GM12878 (cell line): ENCODE data around the gene ANK3. TPM values are rescaled to one million over a fixed set of nuclear protein-coding genes. Genes with fewer than 3 reads are reported as not detected.

Experiments used
- ATAC-seq: fragments of 200-7000 bp; cut with Tn5 transposase; 3 replicates; pipeline ENCODE4 v1.9.1; 2020; ENCODE audit warnings: mild to moderate bottlenecking, moderate library complexity
- BruUV-seq: library from RNA; stranded (reverse); fragments of 400-500 nt; replicated peaks from 2 replicates; lab custom pipeline; 2021; lab: Mats Ljungman, UMichigan
- CTCF ChIA-PET: fragments of 300-600 bp; sonication (Branson Sonifier 250); formaldehyde crosslinking; extraction: SDS; loops from one replicate; lab custom pipeline; 2021; ENCODE audit warnings: inconsistent platforms; lab: Yijun Ruan, JAX
- POLR2A ChIA-PET: fragments of 350-600 bp; formaldehyde crosslinking; extraction: SDS; loops from one replicate; lab custom pipeline; 2021; ENCODE audit warnings: inconsistent platforms; lab: Charles Lee
- RAD21 ChIA-PET: fragments of 300-600 bp; sonication (Branson Sonifier 250); formaldehyde crosslinking; loops from one replicate; lab custom pipeline; 2023; ENCODE audit warnings: antibody characterized with exemption; ENCODE audit not compliant: unreplicated experiment; lab: Charles Lee
- SMC1A ChIA-PET: fragments of 300-600 bp; sonication (Branson Sonifier 250); formaldehyde crosslinking; loops from one replicate; lab custom pipeline; 2023; ENCODE audit not compliant: unreplicated experiment, uncharacterized antibody; lab: Charles Lee
- DNase-seq: peaks from one replicate; pipeline ENCODE4 v3.0.0-alpha.2; 2011; ENCODE audit warnings: low read depth, low spot score
- FAIRE-seq: peaks from 3 replicates; lab custom pipeline; 2011; peaks lifted over from hg19 to GRCh38; lab: Jason Lieb, UNC
- H2AFZ ChIP-seq: 2 replicates; pipeline ENCODE4 v1.6.0; 2011; ENCODE audit warnings: low read depth, low read length, control low read depth; ENCODE audit not compliant: control insufficient read depth
- H3K27ac ChIP-seq: 2 replicates; pipeline ENCODE4 v1.5.1; 2011; ENCODE audit warnings: control low read depth; ENCODE audit not compliant: control insufficient read depth, insufficient read depth
- H3K27me3 ChIP-seq, 2 experiments: replicated peaks in 1 of 2; 2 replicates each; pipeline versions ENCODE4 v1.6.0 to v1.6.1; 2011; ENCODE audit warnings: low read length in 1 of 2; ENCODE audit not compliant: control insufficient read depth in 2 of 2, insufficient read depth in 2 of 2
- H3K36me3 ChIP-seq, 2 experiments: 2 replicates each; pipeline ENCODE4 v1.5.1; 2011; ENCODE audit warnings: low read length in 1 of 2; ENCODE audit not compliant: control insufficient read depth in 2 of 2, insufficient read depth in 2 of 2
- H3K4me1 ChIP-seq: 2 replicates; pipeline ENCODE4 v1.6.1; 2011; ENCODE audit warnings: mild to moderate bottlenecking, low read length, moderate library complexity, mixed read lengths; ENCODE audit not compliant: control insufficient read depth, insufficient read depth
- H3K4me2 ChIP-seq: 2 replicates; pipeline ENCODE4 v1.6.0; 2011; ENCODE audit warnings: control low read depth; ENCODE audit not compliant: control insufficient read depth, insufficient read depth
- H3K4me3 ChIP-seq: fragments of 200-600 bp; sonication (generic); 2 replicates; pipeline ENCODE4 v1.5.1; 2016
- H3K79me2 ChIP-seq: 2 replicates; pipeline ENCODE4 v1.6.0; 2011; ENCODE audit warnings: low read length; ENCODE audit not compliant: control insufficient read depth, insufficient read depth
- H3K9ac ChIP-seq: 2 replicates; pipeline ENCODE4 v1.8.0; 2011; ENCODE audit warnings: low read length, control low read depth, mixed read lengths; ENCODE audit not compliant: control insufficient read depth, insufficient read depth
- H3K9me3 ChIP-seq: replicated peaks from 3 replicates; pipeline ENCODE4 v1.5.1; 2011; ENCODE audit warnings: mild to moderate bottlenecking, low read length; ENCODE audit not compliant: control insufficient read depth, insufficient read depth
- H4K20me1 ChIP-seq: 2 replicates; pipeline ENCODE4 v1.6.0; 2011; ENCODE audit not compliant: control insufficient read depth, insufficient read depth
- BMI1 ChIP-seq: fragments of 450-650 bp; IDR thresholded peaks from 2 replicates; pipeline ENCODE4 v1.6.1; 2016; ENCODE audit warnings: mild to moderate bottlenecking, moderate library complexity, borderline replicate concordance
- MTA2 ChIP-seq: fragments of 450-650 bp; IDR thresholded peaks from 2 replicates; pipeline ENCODE4 v1.6.1; 2016; ENCODE audit warnings: low read depth, mild to moderate bottlenecking, moderate library complexity
- PAX8 ChIP-seq: fragments of 450-650 bp; IDR thresholded peaks from 2 replicates; pipeline ENCODE4 v1.6.1; 2017; ENCODE audit warnings: mild to moderate bottlenecking, moderate library complexity
- POLR2AphosphoS5 ChIP-seq: IDR thresholded peaks from 2 replicates; pipeline ENCODE4 v1.6.1; 2011; ENCODE audit warnings: mild to moderate bottlenecking, low read length, inconsistent platforms
- PRDM15 ChIP-seq: fragments of 450-650 bp; formaldehyde crosslinking; IDR thresholded peaks from 2 replicates; pipeline ENCODE4 v1.4.0; 2020; ENCODE audit warnings: mild to moderate bottlenecking, moderate library complexity
- RELA ChIP-seq: fragments of 450-650 bp; IDR thresholded peaks from 2 replicates; pipeline ENCODE4 v1.8.0; 2014; ENCODE audit warnings: borderline replicate concordance; ENCODE audit not compliant: partially characterized antibody
- RFX5 ChIP-seq: IDR thresholded peaks from 2 replicates; pipeline ENCODE4 v1.6.1; 2011; ENCODE audit warnings: low read depth, low read length, improper control_type of control experiment
- SIX5 ChIP-seq: IDR thresholded peaks from 2 replicates; pipeline ENCODE4 v1.6.1; 2011; ENCODE audit warnings: mild to moderate bottlenecking, low read depth, low read length, moderate library complexity; ENCODE audit not compliant: severe bottlenecking
- TARDBP ChIP-seq: IDR thresholded peaks from 2 replicates; pipeline ENCODE4 v1.6.1; 2016; ENCODE audit warnings: borderline replicate concordance
- in situ Hi-C: fragments of 300-500 bp; cut with MboI; formaldehyde crosslinking; loops from 9 replicates; pipeline ENCODE4 v1.14.3; 2018; ENCODE audit warnings: mixed read lengths
- intact Hi-C: fragments of 100-400 bp; cut with micrococcal nuclease; formaldehyde crosslinking; loops from one replicate; pipeline ENCODE4 v1.14.2; 2022; ENCODE audit not compliant: unreplicated experiment
- polyA plus RNA-seq, 11 experiments: library from polyadenylated mRNA; depleted of rRNA in 4 of 11; unstranded in 6 of 11; stranded (reverse) in 5 of 11; fragments of >200 nt; fragmentation: Nextera tagmentation in 4 of 11; fragmentation: Illumina TruSeq in 1 of 11; extraction: Ambion mirVana in 4 of 11; extraction: Trizol in 1 of 11; gene quantifications; 1 replicate in 1 of 11; 2 replicates in 10 of 11; pipeline versions ENCODE4 v1.2.1 to v1.2.3, GENCODE V29; 2011 to 2016; ENCODE audit warnings: inconsistent platforms in 2 of 11, missing spikeins in 2 of 11, low read depth in 1 of 11
- total RNA-seq, 4 experiments: library from RNA; depleted of rRNA in 3 of 4; stranded (reverse); fragments of >200 nt in 3 of 4; fragmentation: Illumina TruSeq in 1 of 4; extraction: Trizol in 1 of 4; gene quantifications; 2 replicates each; pipeline versions ENCODE4 v1.2.1 to v1.2.3, GENCODE V29; 2013 to 2021
- TF ChIP-seq, protein P1 (sequence below): IDR thresholded peaks from 2 replicates; pipeline ENCODE4 v1.6.1; 2011; ENCODE audit warnings: borderline replicate concordance, low read depth, mild to moderate bottlenecking, moderate library complexity, low read length; ENCODE audit not compliant: insufficient read depth, poor library complexity, severe bottlenecking
- TF ChIP-seq, protein P2 (sequence below): IDR thresholded peaks from 2 replicates; pipeline ENCODE4 v1.6.1; 2011; ENCODE audit warnings: borderline replicate concordance, low read depth, mild to moderate bottlenecking, moderate library complexity, mixed read lengths, low read length; ENCODE audit not compliant: insufficient read depth; ENCODE audit errors: extremely low read length

Gene ANK3
- total and polyA plus RNA-seq, 10 of the 15 experiments (the other 5 are each of a cell fraction or from before 2014, with no cell fraction given) = 0.06 to 0.82 (median 0.20) TPM; not detected in 2

- Histone ChIP-seq H3K36me3 (no peaks in the 10 kb centered on the region), H3K4me2 (no peak overlapping the region), H3K79me2 (no peaks in the 10 kb centered on the region), H2AFZ (no peak overlapping the region), H3K9me3 (no peaks in the 10 kb centered on the region; the same call in 2 of the 3 replicates), H3K4me3 (no peak overlapping the region), H3K27ac (no peak overlapping the region), H3K9ac (no peak overlapping the region), H3K27me3 (peaks cover 1 to 2% of the 10 kb centered on the region in 2 experiments; a peak in 3 of 4 replicates), H4K20me1 (no peaks in the 10 kb centered on the region), H3K4me1 (no peaks in the 10 kb centered on the region)
- intact Hi-C loops = no loop called here
- ATAC-seq = no peak
- RAD21 ChIA-PET = no interaction called here
- TF ChIP-seq MTA2 (no peak), RELA (no peak), PRDM15 (CRISPR knock-in tag) (no peak)
- in situ Hi-C loops = no loop called here
- POLR2A ChIA-PET = no interaction called here
- SMC1A ChIA-PET = no interaction called here
- FAIRE-seq = no peak
- DNase-seq = no peak
- CTCF ChIA-PET = interaction anchor here (1.3 kb wide), 1 partner anchor 13 kb away, joined by 5 read pairs; no protein-coding TSS in a partner anchor
- BruUV-seq = no TSS peak
These were observed 195.3 kb downstream of the ANK3 start for GRCh38 chr10:60194421-60194820.

- ChIA-PET CTCF (interaction anchor here (0.6 kb wide), 1 partner anchor 1112 kb away, joined by 4 read pairs; no protein-coding TSS in a partner anchor), SMC1A (no interaction called here), RAD21 (no interaction called here), POLR2A (no interaction called here)
- no TSS peak for BruUV-seq
- in situ Hi-C loops = no loop called here
- H2AFZ ChIP-seq = no peak overlapping the region
- no peaks in the 10 kb centered on the region for H4K20me1 ChIP-seq
- H3K27ac ChIP-seq = no peak overlapping the region
- H3K4me2 ChIP-seq = no peak overlapping the region
- H3K9me3 ChIP-seq = no peaks in the 10 kb centered on the region; the same call in 2 of the 3 replicates
- DNase-seq (no peak), FAIRE-seq (no peak), ATAC-seq (no peak)
- H3K4me3 ChIP-seq = no peak overlapping the region
- H3K36me3 ChIP-seq = no peaks in the 10 kb centered on the region
- H3K9ac ChIP-seq = no peak overlapping the region
- H3K27me3 ChIP-seq = no peaks in the 10 kb centered on the region; a peak in 1 of 4 replicates
- no peaks in the 10 kb centered on the region for H3K4me1 ChIP-seq
- no peaks in the 10 kb centered on the region for H3K79me2 ChIP-seq
- intact Hi-C loops = no loop called here
- TF ChIP-seq BMI1 (no peak), POLR2AphosphoS5 (no peak), SIX5 (no peak), TARDBP (no peak), RFX5 (no peak), PAX8 (no peak)
- TF ChIP-seq, protein P1, sequence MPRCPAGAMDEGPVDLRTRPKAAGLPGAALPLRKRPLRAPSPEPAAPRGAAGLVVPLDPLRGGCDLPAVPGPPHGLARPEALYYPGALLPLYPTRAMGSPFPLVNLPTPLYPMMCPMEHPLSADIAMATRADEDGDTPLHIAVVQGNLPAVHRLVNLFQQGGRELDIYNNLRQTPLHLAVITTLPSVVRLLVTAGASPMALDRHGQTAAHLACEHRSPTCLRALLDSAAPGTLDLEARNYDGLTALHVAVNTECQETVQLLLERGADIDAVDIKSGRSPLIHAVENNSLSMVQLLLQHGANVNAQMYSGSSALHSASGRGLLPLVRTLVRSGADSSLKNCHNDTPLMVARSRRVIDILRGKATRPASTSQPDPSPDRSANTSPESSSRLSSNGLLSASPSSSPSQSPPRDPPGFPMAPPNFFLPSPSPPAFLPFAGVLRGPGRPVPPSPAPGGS = no peak
- TF ChIP-seq, protein P2, sequence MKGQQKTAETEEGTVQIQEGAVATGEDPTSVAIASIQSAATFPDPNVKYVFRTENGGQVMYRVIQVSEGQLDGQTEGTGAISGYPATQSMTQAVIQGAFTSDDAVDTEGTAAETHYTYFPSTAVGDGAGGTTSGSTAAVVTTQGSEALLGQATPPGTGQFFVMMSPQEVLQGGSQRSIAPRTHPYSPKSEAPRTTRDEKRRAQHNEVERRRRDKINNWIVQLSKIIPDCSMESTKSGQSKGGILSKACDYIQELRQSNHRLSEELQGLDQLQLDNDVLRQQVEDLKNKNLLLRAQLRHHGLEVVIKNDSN = no peak
These were observed 196.7 kb downstream of the ANK3 start for GRCh38 chr10:60192946-60193345.
